HTERT RPE-1 (cell line): Measurements from ENCODE around the gene GAPT.

ENCODE experiments used
- in situ Hi-C: fragments of 300-500 bp; cut with MboI; formaldehyde crosslinking; loops from 4 replicates; pipeline ENCODE4 v1.14.3; 2020; ENCODE audit warnings: low sequenced_read_pairs

The GAPT gene

GRCh38 chr5:58491216-58491892 lies at the start of gene GAPT:
GAPT (plus strand) TSS chr5:58491435; CDS start chr5:58494537, 3,102 bp downstream.
- in situ Hi-C loops = no loop called here

- in situ Hi-C loops = no loop called here
These were observed 46.4 kb upstream of the GAPT start for GRCh38 chr5:58444805-58445204.

- in situ Hi-C loops = no loop called here
These were observed 45.2 kb upstream of the GAPT start for GRCh38 chr5:58446024-58446423.

GRCh38 chr5:58447226-58447625 lies 44.0 kb upstream of the GAPT start:
- in situ Hi-C loops = no loop called here

- in situ Hi-C loops = loop anchor here (25.0 kb wide), 1 partner anchor 638 kb away; no protein-coding TSS in a partner anchor
These were observed 41.2 kb upstream of the GAPT start for GRCh38 chr5:58450018-58450417.

- in situ Hi-C loops = loop anchor here (25.0 kb wide), 1 partner anchor 639 kb away; no protein-coding TSS in a partner anchor
These were observed 40.2 kb upstream of the GAPT start for GRCh38 chr5:58450811-58451629.

GRCh38 chr5:58451732-58452565 lies 39.3 kb upstream of the GAPT start:
- in situ Hi-C loops = loop anchor here (25.0 kb wide), 1 partner anchor 640 kb away; no protein-coding TSS in a partner anchor

- in situ Hi-C loops = loop anchor here (25.0 kb wide), 1 partner anchor 640 kb away; no protein-coding TSS in a partner anchor
These were observed 38.5 kb upstream of the GAPT start for GRCh38 chr5:58452566-58453258.

- in situ Hi-C loops = loop anchor here (25.0 kb wide), 1 partner anchor 641 kb away; no protein-coding TSS in a partner anchor
These were observed 37.9 kb upstream of the GAPT start for GRCh38 chr5:58453306-58453705.

GRCh38 chr5:58454025-58454424 lies 37.2 kb upstream of the GAPT start:
- in situ Hi-C loops = loop anchor here (25.0 kb wide), 1 partner anchor 642 kb away; no protein-coding TSS in a partner anchor

GRCh38 chr5:58455066-58455465 lies 36.2 kb upstream of the GAPT start:
- in situ Hi-C loops = loop anchor here (25.0 kb wide), 1 partner anchor 643 kb away; no protein-coding TSS in a partner anchor

GRCh38 chr5:58455480-58455879 lies 35.8 kb upstream of the GAPT start:
- in situ Hi-C loops = loop anchor here (25.0 kb wide), 1 partner anchor 643 kb away; no protein-coding TSS in a partner anchor

GRCh38 chr5:58456026-58456425 lies 35.2 kb upstream of the GAPT start:
- in situ Hi-C loops = loop anchor here (25.0 kb wide), 1 partner anchor 644 kb away; no protein-coding TSS in a partner anchor

GRCh38 chr5:58456486-58456885 lies 34.7 kb upstream of the GAPT start:
- in situ Hi-C loops = loop anchor here (25.0 kb wide), 1 partner anchor 644 kb away; no protein-coding TSS in a partner anchor

- in situ Hi-C loops = loop anchor here (25.0 kb wide), 1 partner anchor 645 kb away; no protein-coding TSS in a partner anchor
These were observed 34.2 kb upstream of the GAPT start for GRCh38 chr5:58457050-58457449.

- in situ Hi-C loops = loop anchor here (25.0 kb wide), 1 partner anchor 646 kb away; no protein-coding TSS in a partner anchor
These were observed 33.0 kb upstream of the GAPT start for GRCh38 chr5:58458141-58458742.

- in situ Hi-C loops = loop anchor here (25.0 kb wide), 1 partner anchor 646 kb away; no protein-coding TSS in a partner anchor
These were observed 32.5 kb upstream of the GAPT start for GRCh38 chr5:58458743-58459145.

- in situ Hi-C loops = loop anchor here (25.0 kb wide), 1 partner anchor 647 kb away; no protein-coding TSS in a partner anchor
These were observed 31.9 kb upstream of the GAPT start for GRCh38 chr5:58459146-58460001.
